Measurements from ENCODE around the gene PRKAB1.
A peak's percentile ranks its signal among the peaks of the same experiment; 100 is the strongest.

The PRKAB1 gene

DNA sequence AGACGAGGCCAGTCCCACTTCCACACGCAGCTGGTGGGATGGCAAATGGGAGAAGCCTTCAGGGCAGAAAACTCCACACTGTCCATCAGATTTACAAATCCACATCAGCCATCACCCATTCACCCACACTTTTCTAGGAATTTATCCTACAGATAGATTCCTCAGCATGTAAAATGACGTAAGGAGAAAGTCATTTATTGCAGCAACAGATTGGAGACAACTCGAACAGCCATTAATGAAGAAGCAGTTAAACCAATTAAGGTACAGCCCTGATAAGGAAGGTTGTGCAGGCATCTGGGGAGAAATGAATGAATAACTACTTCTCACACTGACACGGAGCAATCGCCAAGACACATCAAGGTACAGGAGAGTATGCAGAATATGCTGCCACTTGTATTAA is 26.2 kb downstream of the PRKAB1 start:
- no peaks in the 10 kb centered on the region for H3K79me1 ChIP-seq (ENCODE audit: low read depth, low read length)
- no peak overlapping the region for H2AK5ac ChIP-seq (ENCODE audit: low read depth, low read length)
- H3K27ac ChIP-seq (replicated peaks; ENCODE audit: low read length): no peak overlapping the region
- no peak overlapping the region for H3K18ac ChIP-seq (ENCODE audit: low read length)
- no peak overlapping the region for H3K4me2 ChIP-seq (ENCODE audit: insufficient read depth, low read length, poor library complexity, severe bottlenecking)
- no peak overlapping the region for H4K91ac ChIP-seq (ENCODE audit: low read depth, low read length, poor library complexity)
- no CpG with 5 or more reads among the region's 6 CpGs for WGBS, 2 donors (ENCODE audit: extremely low coverage in 2 of 2, insufficient read length in 2 of 2, insufficient replicate concordance in 1 of 2)
- no peak overlapping the region for H2BK12ac ChIP-seq (ENCODE audit: low read length)
- no peak for DNase-seq (ENCODE audit: low spot score)
- no peak overlapping the region for H2AFZ ChIP-seq (ENCODE audit: low read length)
- H3K9me3 ChIP-seq (replicated peaks in 1 of 2; ENCODE audit: control insufficient read depth in 2 of 2, insufficient read depth in 1 of 2, low read depth in 1 of 2, low read length in 2 of 2): no peaks in the 10 kb centered on the region
- H3K4me3 ChIP-seq (ENCODE audit: low read length in 2 of 2): no peak overlapping the region
- no peaks in the 10 kb centered on the region for H3K27me3 ChIP-seq (ENCODE audit: control insufficient read depth in 3 of 3, insufficient read depth in 3 of 3, low read depth in 1 of 3, low read length in 3 of 3)
- no peak overlapping the region for H3K23ac ChIP-seq (ENCODE audit: low read depth, low read length, poor library complexity)
- H3K4me1 ChIP-seq (ENCODE audit: control insufficient read depth in 2 of 2, insufficient read depth in 1 of 2, low read depth in 1 of 2, low read length in 2 of 2): peaks cover 0 to 2% of the 10 kb centered on the region in 2 donors
- H4K8ac ChIP-seq (ENCODE audit: low read depth, low read length): no peak overlapping the region
- no peak overlapping the region for H3K14ac ChIP-seq (ENCODE audit: low read length)
- H3K9ac ChIP-seq (ENCODE audit: low read depth, low read length, poor library complexity): no peak overlapping the region
- no peak overlapping the region for H2BK120ac ChIP-seq (ENCODE audit: low read depth, low read length)
- H3K36me3 ChIP-seq (replicated peaks in 1 of 2; ENCODE audit: control insufficient read depth in 2 of 2, insufficient read depth in 2 of 2, low read length in 2 of 2): peaks cover 27 to 89% of the 10 kb centered on the region in 2 donors
- no peak overlapping the region for H2BK15ac ChIP-seq (ENCODE audit: low read length)
- H3K4ac ChIP-seq (ENCODE audit: low read length): no peak overlapping the region
- no peak overlapping the region for H2BK5ac ChIP-seq (ENCODE audit: low read length)

DNA sequence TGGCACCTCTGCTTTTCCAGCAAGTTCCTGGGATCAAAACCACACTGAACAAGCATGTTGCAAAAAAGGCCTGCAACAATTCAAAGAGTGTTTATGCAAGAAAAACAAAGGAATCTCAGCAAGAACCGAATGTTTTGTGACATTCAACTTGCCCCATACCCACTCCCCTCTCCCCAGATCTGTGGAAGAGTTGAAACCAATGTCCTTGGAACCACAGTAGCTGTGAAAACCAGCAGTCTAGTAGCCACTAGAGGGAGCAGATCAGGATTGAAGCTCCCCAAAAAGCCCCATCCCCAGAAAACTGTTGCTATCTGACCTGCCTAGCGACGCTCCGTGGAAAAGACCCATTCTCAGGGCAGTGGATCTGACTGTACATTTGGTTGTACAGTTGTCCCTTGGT is 27.1 kb downstream of the PRKAB1 start:
- Histone ChIP-seq H3K9ac (ENCODE audit: low read depth, low read length, poor library complexity) (no peak overlapping the region), H3K4me2 (ENCODE audit: insufficient read depth, low read length, poor library complexity, severe bottlenecking) (no peak overlapping the region), H3K14ac (ENCODE audit: low read length) (no peak overlapping the region), H4K8ac (ENCODE audit: low read depth, low read length) (no peak overlapping the region), H4K91ac (ENCODE audit: low read depth, low read length, poor library complexity) (no peak overlapping the region), H3K79me1 (ENCODE audit: low read depth, low read length) (no peaks in the 10 kb centered on the region), H3K4me3 (ENCODE audit: low read length in 2 of 2) (no peak overlapping the region), H2BK15ac (ENCODE audit: low read length) (no peak overlapping the region), H2AFZ (ENCODE audit: low read length) (no peak overlapping the region), H2BK12ac (ENCODE audit: low read length) (no peak overlapping the region), H2BK5ac (ENCODE audit: low read length) (no peak overlapping the region), H2BK120ac (ENCODE audit: low read depth, low read length) (no peak overlapping the region), H3K9me3 (replicated peaks in 1 of 2; ENCODE audit: control insufficient read depth in 2 of 2, insufficient read depth in 1 of 2, low read depth in 1 of 2, low read length in 2 of 2) (no peaks in the 10 kb centered on the region), H3K23ac (ENCODE audit: low read depth, low read length, poor library complexity) (no peak overlapping the region), H3K4me1 (ENCODE audit: control insufficient read depth in 2 of 2, insufficient read depth in 1 of 2, low read depth in 1 of 2, low read length in 2 of 2) (peaks cover 0 to 2% of the 10 kb centered on the region in 2 donors), H3K18ac (ENCODE audit: low read length) (no peak overlapping the region), H3K27me3 (ENCODE audit: control insufficient read depth in 3 of 3, insufficient read depth in 3 of 3, low read depth in 1 of 3, low read length in 3 of 3) (no peaks in the 10 kb centered on the region), H2AK5ac (ENCODE audit: low read depth, low read length) (no peak overlapping the region), H3K27ac (replicated peaks; ENCODE audit: low read length) (no peak overlapping the region), H3K36me3 (replicated peaks in 1 of 2; ENCODE audit: control insufficient read depth in 2 of 2, insufficient read depth in 2 of 2, low read length in 2 of 2) (peaks cover 32 to 92% of the 10 kb centered on the region in 2 donors), H3K4ac (ENCODE audit: low read length) (no peak overlapping the region)
- no CpG with 5 or more reads among the region's 4 CpGs for WGBS, 2 donors (ENCODE audit: extremely low coverage in 2 of 2, insufficient read length in 2 of 2, insufficient replicate concordance in 1 of 2)
- DNase-seq (ENCODE audit: low spot score): no peak

DNA sequence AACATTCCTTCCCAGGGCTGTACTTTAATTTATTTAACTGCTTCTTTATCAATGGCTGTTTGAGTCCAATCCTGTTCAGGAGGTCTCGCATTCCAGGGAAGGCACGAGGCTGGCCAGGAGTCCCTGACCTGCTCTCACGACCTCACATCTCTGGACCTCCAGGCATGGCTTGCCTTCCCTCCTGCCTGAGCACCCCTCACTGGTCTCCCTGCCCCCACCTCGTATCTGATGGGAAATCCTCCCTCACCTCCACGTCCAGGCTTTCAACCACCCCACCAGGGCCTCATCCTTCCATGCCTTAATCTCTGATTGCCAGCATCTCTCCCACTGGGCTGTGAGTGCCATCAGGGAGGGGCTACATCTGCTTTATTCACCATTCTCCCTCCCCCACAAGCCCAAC is 29.0 kb downstream of the PRKAB1 start:
- no peak overlapping the region for H3K27ac ChIP-seq (replicated peaks; ENCODE audit: low read length)
- H3K9ac ChIP-seq (ENCODE audit: low read depth, low read length, poor library complexity): peak overlapping the region; percentile 9
- peaks cover 0 to 2% of the 10 kb centered on the region in 2 donors for H3K4me1 ChIP-seq (ENCODE audit: control insufficient read depth in 2 of 2, insufficient read depth in 1 of 2, low read depth in 1 of 2, low read length in 2 of 2)
- peak overlapping the region; percentile 36 for H3K23ac ChIP-seq (ENCODE audit: low read depth, low read length, poor library complexity)
- H3K9me3 ChIP-seq (replicated peaks in 1 of 2; ENCODE audit: control insufficient read depth in 2 of 2, insufficient read depth in 1 of 2, low read depth in 1 of 2, low read length in 2 of 2): no peaks in the 10 kb centered on the region
- H3K79me1 ChIP-seq (ENCODE audit: low read depth, low read length): no peaks in the 10 kb centered on the region
- peaks cover 35 to 92% of the 10 kb centered on the region in 2 donors for H3K36me3 ChIP-seq (replicated peaks in 1 of 2; ENCODE audit: control insufficient read depth in 2 of 2, insufficient read depth in 2 of 2, low read length in 2 of 2)
- H3K18ac ChIP-seq (ENCODE audit: low read length): no peak overlapping the region
- no peak overlapping the region for H2AK5ac ChIP-seq (ENCODE audit: low read depth, low read length)
- no peak overlapping the region for H3K4ac ChIP-seq (ENCODE audit: low read length)
- DNase-seq (ENCODE audit: low spot score): no peak
- H2BK12ac ChIP-seq (ENCODE audit: low read length): no peak overlapping the region
- no CpG with 5 or more reads among the region's 5 CpGs for WGBS, 2 donors (ENCODE audit: extremely low coverage in 2 of 2, insufficient read length in 2 of 2, insufficient replicate concordance in 1 of 2)
- H3K4me3 ChIP-seq (ENCODE audit: low read length in 2 of 2): peak overlapping the region in 1 of 2 donors; percentile 40
- no peak overlapping the region for H3K14ac ChIP-seq (ENCODE audit: low read length)
- H2BK120ac ChIP-seq (ENCODE audit: low read depth, low read length): no peak overlapping the region
- H4K91ac ChIP-seq (ENCODE audit: low read depth, low read length, poor library complexity): no peak overlapping the region
- no peak overlapping the region for H2BK15ac ChIP-seq (ENCODE audit: low read length)
- H2BK5ac ChIP-seq (ENCODE audit: low read length): no peak overlapping the region
- no peak overlapping the region for H3K4me2 ChIP-seq (ENCODE audit: insufficient read depth, low read length, poor library complexity, severe bottlenecking)
- H2AFZ ChIP-seq (ENCODE audit: low read length): no peak overlapping the region
- no peaks in the 10 kb centered on the region for H3K27me3 ChIP-seq (ENCODE audit: control insufficient read depth in 3 of 3, insufficient read depth in 3 of 3, low read depth in 1 of 3, low read length in 3 of 3)
- H4K8ac ChIP-seq (ENCODE audit: low read depth, low read length): no peak overlapping the region

DNA sequence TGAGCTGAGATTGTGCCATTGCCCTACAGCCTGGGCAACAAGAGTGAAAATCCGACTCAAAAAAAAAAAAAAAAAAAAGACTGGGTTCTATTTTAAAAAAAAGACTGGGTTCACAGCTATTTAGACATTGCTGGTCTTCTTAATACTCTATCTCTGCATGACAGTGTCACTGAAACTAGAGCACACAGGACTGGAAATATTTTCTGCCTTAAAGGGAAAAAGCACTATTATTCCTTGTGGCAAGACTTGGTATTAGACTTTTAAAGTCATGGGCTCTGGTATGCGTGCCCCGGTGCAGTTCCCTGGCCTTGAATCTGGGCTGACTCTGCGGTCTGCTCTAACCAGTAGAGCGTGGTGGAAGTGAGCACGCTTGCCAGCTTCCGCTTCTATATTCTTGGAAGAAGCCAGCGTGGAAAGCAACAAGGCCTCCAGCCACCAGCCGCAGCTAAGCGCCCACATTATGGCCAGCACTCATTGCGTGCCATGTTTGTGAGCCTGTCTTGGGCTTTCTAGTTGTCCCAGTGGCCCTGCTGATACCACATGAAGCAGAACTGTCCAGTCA is 31.3 kb downstream of the PRKAB1 start:
- H4K91ac ChIP-seq (ENCODE audit: low read depth, low read length, poor library complexity): no peak overlapping the region
- DNase-seq (ENCODE audit: low spot score): no peak
- peaks cover 40 to 93% of the 10 kb centered on the region in 2 donors for H3K36me3 ChIP-seq (replicated peaks in 1 of 2; ENCODE audit: control insufficient read depth in 2 of 2, insufficient read depth in 2 of 2, low read length in 2 of 2)
- H3K18ac ChIP-seq (ENCODE audit: low read length): no peak overlapping the region
- no peak overlapping the region for H4K8ac ChIP-seq (ENCODE audit: low read depth, low read length)
- no peaks in the 10 kb centered on the region for H3K79me1 ChIP-seq (ENCODE audit: low read depth, low read length)
- H3K23ac ChIP-seq (ENCODE audit: low read depth, low read length, poor library complexity): no peak overlapping the region
- H2BK120ac ChIP-seq (ENCODE audit: low read depth, low read length): no peak overlapping the region
- no peak overlapping the region for H2AK5ac ChIP-seq (ENCODE audit: low read depth, low read length)
- H2BK15ac ChIP-seq (ENCODE audit: low read length): no peak overlapping the region
- H3K9me3 ChIP-seq (replicated peaks in 1 of 2; ENCODE audit: control insufficient read depth in 2 of 2, insufficient read depth in 1 of 2, low read depth in 1 of 2, low read length in 2 of 2): no peaks in the 10 kb centered on the region
- no peak overlapping the region for H2AFZ ChIP-seq (ENCODE audit: low read length)
- H2BK5ac ChIP-seq (ENCODE audit: low read length): no peak overlapping the region
- WGBS, 2 donors (ENCODE audit: extremely low coverage in 2 of 2, insufficient read length in 2 of 2, insufficient replicate concordance in 1 of 2): no CpG with 5 or more reads among the region's 11 CpGs
- peaks cover 0 to 2% of the 10 kb centered on the region in 2 donors for H3K4me1 ChIP-seq (ENCODE audit: control insufficient read depth in 2 of 2, insufficient read depth in 1 of 2, low read depth in 1 of 2, low read length in 2 of 2)
- H3K4me3 ChIP-seq (ENCODE audit: low read length in 2 of 2): no peak overlapping the region
- H3K27me3 ChIP-seq (ENCODE audit: control insufficient read depth in 3 of 3, insufficient read depth in 3 of 3, low read depth in 1 of 3, low read length in 3 of 3): no peaks in the 10 kb centered on the region
- no peak overlapping the region for H2BK12ac ChIP-seq (ENCODE audit: low read length)
- no peak overlapping the region for H3K9ac ChIP-seq (ENCODE audit: low read depth, low read length, poor library complexity)
- H3K27ac ChIP-seq (replicated peaks; ENCODE audit: low read length): no peak overlapping the region
- no peak overlapping the region for H3K4ac ChIP-seq (ENCODE audit: low read length)
- no peak overlapping the region for H3K14ac ChIP-seq (ENCODE audit: low read length)
- no peak overlapping the region for H3K4me2 ChIP-seq (ENCODE audit: insufficient read depth, low read length, poor library complexity, severe bottlenecking)

Measured in neuronal stem cell (in vitro differentiated cells).